CD4-positive, alpha-beta T cell treated with Interleukin-6 at 100 ng/mL for 8 hours (primary cell): ENCODE data around the gene TSTD2.
"Not testable (repeated sequence)": the region's sequence is repeated elsewhere in the genome, so short reads cannot be mapped to it uniquely, and the experiment has no call there.

ENCODE experiments used
- DNase-seq: peaks from one replicate; pipeline ENCODE4 v3.0.0-alpha.2; 2020; ENCODE audit warnings: mixed read lengths, low spot score

Gene TSTD2

GRCh38 chr9:97630591-97630990 lies 2.6 kb downstream of the TSTD2 start:
- DNase-seq = no peak

GRCh38 chr9:97629156-97629555 lies 4.0 kb downstream of the TSTD2 start:
- DNase-seq = no peak

DNA sequence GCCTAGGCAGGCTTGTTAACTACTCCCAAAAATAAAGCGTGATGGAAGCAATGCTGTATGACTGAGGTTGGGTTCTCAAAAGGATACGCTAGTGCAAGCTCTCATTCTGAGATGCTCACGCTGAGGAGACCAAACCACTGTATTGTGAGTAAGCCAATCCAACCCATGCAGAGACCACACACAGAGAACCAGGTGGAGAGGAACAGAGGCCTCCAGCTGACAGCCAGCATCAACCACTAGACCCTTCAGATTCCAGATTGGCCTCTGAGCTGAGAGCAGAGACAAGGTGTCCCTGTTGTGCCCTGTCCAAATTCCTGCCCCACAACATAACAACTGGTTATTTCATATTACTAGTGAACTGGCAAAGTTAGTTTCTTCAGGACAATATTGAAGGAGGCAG lies 4.5 kb downstream of the TSTD2 start:
- DNase-seq = no peak

- DNase-seq = no peak
Measured at GRCh38 chr9:97627624-97628023, 5.5 kb downstream of the TSTD2 start.

GRCh38 chr9:97625620-97626019 lies 7.5 kb downstream of the TSTD2 start:
- no peak for DNase-seq

- no peak for DNase-seq
Measured at GRCh38 chr9:97623946-97624345, 9.2 kb downstream of the TSTD2 start.

GRCh38 chr9:97622483-97622882 lies 10.7 kb downstream of the TSTD2 start:
- not testable (repeated sequence) for DNase-seq

DNA sequence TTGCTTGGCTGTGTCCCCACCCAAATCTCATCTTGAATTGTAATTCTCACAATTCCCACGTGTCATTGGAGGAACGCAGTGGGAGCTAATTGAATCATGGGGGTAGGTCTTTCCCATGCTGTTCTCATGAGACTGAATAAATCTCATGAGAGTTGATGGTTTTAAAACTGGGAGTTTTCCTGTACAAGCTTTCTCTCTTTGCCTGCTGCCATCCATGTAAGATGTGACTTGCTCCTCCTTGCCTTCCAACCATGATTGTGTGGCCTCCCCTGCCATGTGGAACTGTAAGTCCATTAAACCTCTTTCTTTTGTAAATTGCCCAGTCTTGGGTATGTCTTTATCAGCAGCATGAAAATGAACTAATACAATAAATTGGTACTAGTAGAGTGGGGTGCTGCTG lies 13.1 kb downstream of the TSTD2 start:
- DNase-seq = not testable (repeated sequence)

DNA sequence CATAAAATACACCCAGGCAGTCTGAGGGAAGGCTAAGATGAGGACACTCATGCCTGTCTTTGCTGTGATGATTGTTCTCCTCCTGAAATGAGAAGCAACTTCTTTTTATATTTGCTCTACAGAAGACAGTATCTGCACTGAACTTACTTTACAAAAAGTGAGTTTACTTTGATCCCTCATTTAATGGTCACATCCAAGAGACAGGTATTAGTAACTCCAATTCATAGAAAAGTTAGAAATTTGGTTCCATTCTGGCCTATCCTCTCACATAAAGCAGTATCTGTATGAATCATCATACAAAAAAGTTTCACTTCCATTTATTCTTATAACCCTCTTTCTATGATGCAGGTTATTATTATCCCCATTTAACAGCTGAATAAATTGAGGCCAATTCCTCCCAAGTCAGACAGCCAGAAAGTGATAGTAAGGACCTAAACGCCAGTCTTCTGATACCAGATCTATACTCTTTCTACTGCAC lies 15.2 kb downstream of the TSTD2 start:
- no peak for DNase-seq

DNA sequence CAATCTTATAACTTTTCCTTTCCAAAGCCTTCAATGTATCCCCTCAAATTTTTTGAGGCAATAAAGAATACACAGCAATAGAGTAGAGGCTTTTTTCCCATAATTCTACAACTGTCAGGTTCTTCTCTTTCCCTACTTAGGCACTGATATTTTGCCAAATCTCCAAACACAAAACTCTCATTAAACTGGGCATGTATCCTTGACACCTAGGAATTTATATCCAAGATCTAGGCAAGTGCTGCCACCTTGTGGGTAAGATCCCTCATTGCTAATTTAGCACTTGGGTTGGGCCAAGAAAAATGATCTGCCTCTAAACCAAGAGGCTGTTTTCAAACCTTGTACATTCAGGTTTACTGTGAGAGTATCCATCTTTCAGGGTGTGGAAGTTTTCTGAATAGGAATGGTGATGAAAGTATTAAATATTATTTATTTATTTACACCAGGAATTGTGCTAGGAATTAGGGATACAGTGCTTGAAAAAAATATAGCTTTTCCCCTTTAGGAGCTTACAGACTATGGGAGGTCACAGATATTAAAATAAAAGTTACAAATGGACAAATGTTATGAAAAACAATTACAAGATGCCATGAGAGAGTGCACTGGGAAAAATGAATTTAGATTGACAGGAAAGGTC lies 17.6 kb downstream of the TSTD2 start:
- peak; percentile 58 for DNase-seq

DNA sequence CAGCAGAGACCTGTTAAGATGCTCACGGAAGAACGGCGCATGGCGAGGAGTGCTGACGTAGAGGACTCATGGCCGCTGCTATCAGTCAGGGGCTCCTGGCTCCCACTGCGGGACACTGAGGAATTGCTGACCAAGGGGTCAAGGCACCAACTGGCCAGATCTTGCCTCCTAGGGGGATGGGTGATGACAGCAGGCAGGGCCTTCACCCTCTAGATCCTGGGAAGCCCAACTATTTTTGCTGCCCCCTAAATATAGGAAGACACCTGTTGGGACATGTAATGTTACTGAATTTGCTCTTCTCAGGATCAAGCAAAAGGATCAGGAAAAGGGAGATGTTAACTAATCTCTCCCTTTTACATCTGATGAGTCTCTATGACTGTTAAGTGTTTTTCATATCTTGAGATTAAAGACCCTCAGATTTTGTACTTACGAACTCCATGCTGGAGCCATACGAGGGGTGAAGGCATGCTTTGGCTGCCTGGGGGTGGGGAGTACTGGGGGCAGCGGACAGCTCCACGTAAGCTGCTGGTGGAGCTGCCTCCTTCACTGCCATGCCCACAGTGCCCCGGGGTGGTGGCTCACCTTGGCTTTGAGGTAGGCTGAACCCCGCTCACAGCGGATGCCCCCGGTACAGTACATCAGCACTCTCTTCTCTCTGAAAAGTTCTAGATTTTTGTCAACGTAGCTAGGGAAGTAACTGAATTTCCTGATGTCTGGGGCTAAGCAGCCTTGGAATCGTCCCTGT lies 28.1 kb downstream of the TSTD2 start:
- DNase-seq = no peak

DNA sequence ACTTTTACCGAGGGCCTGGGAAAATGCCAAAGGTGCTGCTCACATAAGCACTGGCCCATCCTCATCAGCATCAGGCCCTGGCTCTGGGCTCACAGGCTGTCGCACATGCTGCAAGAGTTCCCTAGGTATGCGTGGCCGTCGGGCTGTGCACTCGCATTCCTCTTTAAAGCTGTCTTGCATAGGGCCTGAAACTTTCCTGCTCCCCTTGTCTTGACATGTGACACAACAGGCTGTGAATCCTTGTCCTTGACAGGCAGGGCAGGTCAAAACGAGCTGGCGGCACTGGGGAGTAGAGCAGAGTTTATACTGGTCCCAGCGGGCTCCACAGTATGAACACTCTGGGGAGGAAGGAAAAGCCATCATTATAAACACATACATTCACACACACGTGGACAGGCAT lies 30.7 kb downstream of the TSTD2 start:
- no peak for DNase-seq

GRCh38 chr9:97601228-97601898 lies 31.8 kb downstream of the TSTD2 start:
- DNase-seq = no peak

- no peak for DNase-seq
Measured at GRCh38 chr9:97600531-97601227, 32.5 kb downstream of the TSTD2 start.

DNA sequence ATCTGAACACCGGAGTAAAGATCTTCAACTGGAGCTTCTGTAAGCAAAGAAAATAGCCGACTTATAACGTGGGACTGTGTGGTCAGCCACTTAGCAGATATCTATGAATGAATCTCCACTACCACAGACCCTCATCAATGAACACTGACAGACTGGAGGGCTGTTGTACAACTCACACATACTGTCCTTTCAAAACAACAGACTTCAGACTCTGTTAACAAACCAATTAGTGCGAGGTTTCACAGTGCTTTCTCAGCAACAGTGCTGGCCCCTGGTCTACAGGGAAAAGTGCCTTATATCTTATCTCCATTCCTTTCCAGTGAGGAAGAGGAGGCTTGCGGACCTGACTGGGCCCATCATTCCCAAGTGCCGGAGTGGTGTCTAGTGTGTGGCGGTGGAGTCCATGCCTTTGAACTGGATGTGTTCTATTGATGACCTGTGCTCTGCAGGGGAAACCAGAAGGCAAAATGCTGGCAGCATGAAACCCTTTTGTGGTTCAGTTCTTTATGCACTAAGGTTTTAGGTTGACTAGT lies 33.8 kb downstream of the TSTD2 start:
- DNase-seq = no peak

- DNase-seq = peak; percentile 73
Measured at GRCh38 chr9:97598461-97599288, 34.5 kb downstream of the TSTD2 start.

GRCh38 chr9:97596906-97597305 lies 36.3 kb downstream of the TSTD2 start:
- no peak for DNase-seq

GRCh38 chr9:97594381-97594921 lies 38.7 kb downstream of the TSTD2 start:
- DNase-seq = no peak

GRCh38 chr9:97593960-97594359 lies 39.2 kb downstream of the TSTD2 start:
- no peak for DNase-seq

GRCh38 chr9:97592126-97592525 lies 41.0 kb downstream of the TSTD2 start:
- no peak for DNase-seq

DNA sequence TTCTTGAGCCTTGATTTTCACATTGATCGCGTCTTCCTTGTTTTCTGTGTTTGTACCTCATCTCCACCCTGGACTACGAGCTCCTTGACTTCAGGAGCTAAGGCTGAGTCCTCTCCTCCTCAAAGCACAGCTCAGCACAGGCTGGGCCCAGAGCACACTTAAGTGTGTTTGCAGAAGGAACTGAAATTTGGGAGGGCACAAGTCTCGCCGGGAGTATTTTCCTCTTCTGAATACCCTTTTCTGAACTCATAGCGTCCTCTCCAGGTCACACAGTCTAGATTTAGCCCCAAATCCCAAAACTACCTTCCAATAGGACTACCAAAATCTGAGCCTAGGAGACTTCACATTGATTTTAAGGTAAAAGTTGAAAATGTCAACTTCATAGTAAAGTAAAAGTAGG lies 41.6 kb downstream of the TSTD2 start:
- no peak for DNase-seq
